IMR-90 (cell line): ENCODE measurements around the gene PIGW. TPM values are rescaled to one million over a fixed set of nuclear protein-coding genes. Genes with fewer than 3 reads are reported as not detected.

Experiments
- ATAC-seq: fragments of 200-7000 bp; cut with Tn5 transposase; 2 replicates; pipeline ENCODE4 v1.9.1; 2020; ENCODE audit warnings: low read depth, mild to moderate bottlenecking, moderate library complexity
- BruUV-seq: library from RNA; stranded (reverse); fragments of 400-500 nt; replicated peaks from 2 replicates; lab custom pipeline; 2021; lab: Mats Ljungman, UMichigan
- CTCF ChIA-PET: fragments of 300-600 bp; formaldehyde crosslinking; extraction: SDS; loops from one replicate; lab custom pipeline; 2021; ENCODE audit warnings: antibody characterized with exemption; lab: Yijun Ruan, JAX
- POLR2A ChIA-PET: fragments of 300-600 bp; sonication (Branson Sonifier 250); formaldehyde crosslinking; loops from one replicate; lab custom pipeline; 2022; ENCODE audit warnings: antibody characterized with exemption; ENCODE audit not compliant: unreplicated experiment; lab: Charles Lee
- DNase-seq: peaks from one replicate; pipeline ENCODE4 v3.0.0; 2013
- H2AFZ ChIP-seq: replicated peaks from 2 replicates; pipeline ENCODE3; 2013; ENCODE audit warnings: low read length, mild to moderate bottlenecking; ENCODE audit not compliant: poor library complexity
- H2AK5ac ChIP-seq: 2 replicates; pipeline ENCODE4 v1.6.1; 2013; ENCODE audit warnings: low read depth, low read length, inconsistent platforms
- H2AK9ac ChIP-seq: replicated peaks from 2 replicates; pipeline ENCODE3; 2013; ENCODE audit warnings: mild to moderate bottlenecking, low read depth, low read length, moderate library complexity; ENCODE audit not compliant: poor library complexity
- H2BK120ac ChIP-seq: 2 replicates; pipeline ENCODE4 v1.6.1; 2013; ENCODE audit warnings: low read depth, low read length, inconsistent platforms
- H2BK15ac ChIP-seq: 3 replicates; pipeline ENCODE4 v1.6.1; 2013; ENCODE audit warnings: low read depth, low read length, inconsistent platforms
- H2BK20ac ChIP-seq: 2 replicates; pipeline ENCODE4 v1.6.1; 2013; ENCODE audit warnings: low read depth, mild to moderate bottlenecking, inconsistent platforms, low read length, moderate library complexity
- H2BK5ac ChIP-seq: 2 replicates; pipeline ENCODE4 v1.6.1; 2013; ENCODE audit warnings: mild to moderate bottlenecking, low read depth, low read length, inconsistent platforms; ENCODE audit not compliant: poor library complexity, severe bottlenecking
- H3K14ac ChIP-seq: replicated peaks from 2 replicates; pipeline ENCODE4 v1.6.1; 2013; ENCODE audit warnings: low read depth, low read length, inconsistent platforms
- H3K18ac ChIP-seq: 2 replicates; pipeline ENCODE4 v1.6.1; 2013; ENCODE audit warnings: low read depth, low read length, control low read depth
- H3K23ac ChIP-seq: 2 replicates; pipeline ENCODE4 v1.6.1; 2013; ENCODE audit warnings: low read depth, low read length, inconsistent platforms
- H3K27ac ChIP-seq: 2 replicates; pipeline ENCODE4 v1.5.1; 2013; ENCODE audit warnings: mild to moderate bottlenecking, control low read depth, low read length; ENCODE audit not compliant: insufficient read depth
- H3K27me3 ChIP-seq: 2 replicates; pipeline ENCODE4 v1.6.1; 2013; ENCODE audit warnings: low read length; ENCODE audit not compliant: control insufficient read depth, insufficient read depth
- H3K36me3 ChIP-seq: 2 replicates; pipeline ENCODE4 v1.6.1; 2013; ENCODE audit warnings: low read length, mixed read lengths; ENCODE audit not compliant: control insufficient read depth, insufficient read depth
- H3K4ac ChIP-seq: 2 replicates; pipeline ENCODE4 v1.6.1; 2013; ENCODE audit warnings: low read depth, low read length, inconsistent platforms
- H3K4me1 ChIP-seq: 2 replicates; pipeline ENCODE4 v1.6.1; 2013; ENCODE audit warnings: low read length, mixed read lengths; ENCODE audit not compliant: control insufficient read depth, insufficient read depth
- H3K4me2 ChIP-seq: 2 replicates; pipeline ENCODE4 v1.6.1; 2013; ENCODE audit warnings: low read depth, mild to moderate bottlenecking, control low read depth, low read length, moderate library complexity
- H3K4me3 ChIP-seq: 2 replicates; pipeline ENCODE4 v1.5.1; 2013; ENCODE audit warnings: low read depth, mild to moderate bottlenecking, control low read depth, low read length, moderate library complexity; ENCODE audit not compliant: insufficient read depth
- H3K56ac ChIP-seq: 2 replicates; pipeline ENCODE4 v1.6.1; 2013; ENCODE audit warnings: low read length, inconsistent platforms; ENCODE audit not compliant: insufficient read depth; ENCODE audit errors: extremely low read depth
- H3K79me1 ChIP-seq, 2 experiments: 2 replicates each; pipeline ENCODE4 v1.6.1; 2013; ENCODE audit warnings: low read length in 2 of 2, inconsistent platforms in 1 of 2, low read depth in 1 of 2
- H3K9ac ChIP-seq: 2 replicates; pipeline ENCODE4 v1.6.1; 2013; ENCODE audit warnings: low read depth, low read length, control low read depth
- H3K9me1 ChIP-seq: 2 replicates; pipeline ENCODE4 v1.6.1; 2013; ENCODE audit warnings: low read length, inconsistent platforms; ENCODE audit not compliant: insufficient read depth
- H3K9me3 ChIP-seq: 2 replicates; pipeline ENCODE4 v1.6.1; 2013; ENCODE audit warnings: low read length; ENCODE audit not compliant: control insufficient read depth, insufficient read depth
- H4K20me1 ChIP-seq: 2 replicates; pipeline ENCODE4 v1.6.1; 2013; ENCODE audit warnings: low read length, inconsistent platforms; ENCODE audit not compliant: insufficient read depth
- H4K5ac ChIP-seq: 2 replicates; pipeline ENCODE4 v1.6.1; 2013; ENCODE audit warnings: mild to moderate bottlenecking, low read depth, low read length, control low read depth
- H4K8ac ChIP-seq, 2 experiments: 2 replicates each; pipeline ENCODE4 v1.6.1; 2013; ENCODE audit warnings: low read depth in 2 of 2, low read length in 2 of 2, control low read depth in 1 of 2, inconsistent platforms in 1 of 2
- H4K91ac ChIP-seq: 2 replicates; pipeline ENCODE4 v1.6.1; 2013; ENCODE audit warnings: low read depth, low read length, inconsistent platforms; ENCODE audit not compliant: insufficient read depth
- BHLHE40 ChIP-seq: fragments of 150-350 bp; IDR thresholded peaks from 2 replicates; pipeline ENCODE4 v1.6.1; 2016; ENCODE audit warnings: mild to moderate bottlenecking, low read depth, low read length
- CEBPB ChIP-seq: IDR thresholded peaks from 2 replicates; pipeline ENCODE4 v1.6.1; 2012; ENCODE audit warnings: low read depth, low read length, improper control_type of control experiment
- CHD1 ChIP-seq: IDR thresholded peaks from 2 replicates; pipeline ENCODE4 v1.6.1; 2012; ENCODE audit warnings: low read depth, low read length, improper control_type of control experiment
- CTCF ChIP-seq: conservative IDR thresholded peaks from 2 replicates; pipeline ENCODE4 v1.5.1; 2012; ENCODE audit warnings: mild to moderate bottlenecking, low read depth, low read length, improper control_type of control experiment
- ELK1 ChIP-seq: fragments of 150-350 bp; IDR thresholded peaks from 2 replicates; pipeline ENCODE4 v1.6.1; 2016; ENCODE audit warnings: low read depth, mild to moderate bottlenecking, low read length, moderate library complexity, borderline replicate concordance
- FOS ChIP-seq: fragments of 150-350 bp; IDR thresholded peaks from 2 replicates; pipeline ENCODE4 v1.6.1; 2016; ENCODE audit warnings: low read depth, low read length
- MAFK ChIP-seq: IDR thresholded peaks from 2 replicates; pipeline ENCODE4 v1.6.1; 2012; ENCODE audit warnings: low read depth, low read length, improper control_type of control experiment
- MAZ ChIP-seq: IDR thresholded peaks from 2 replicates; pipeline ENCODE4 v1.6.1; 2012; ENCODE audit warnings: low read depth, mild to moderate bottlenecking, low read length, improper control_type of control experiment, moderate library complexity, borderline replicate concordance
- MXI1 ChIP-seq: IDR thresholded peaks from 2 replicates; pipeline ENCODE4 v1.6.1; 2012; ENCODE audit warnings: low read depth, mild to moderate bottlenecking, low read length, moderate library complexity, borderline replicate concordance
- NFE2L2 ChIP-seq: fragments of 150-350 bp; IDR thresholded peaks from 2 replicates; pipeline ENCODE4 v1.6.1; 2016; ENCODE audit warnings: low read depth, mild to moderate bottlenecking, low read length
- POLR2A ChIP-seq: IDR thresholded peaks from 2 replicates; pipeline ENCODE4 v1.6.1; 2012; ENCODE audit warnings: mild to moderate bottlenecking, low read depth, low read length
- RAD21 ChIP-seq: IDR thresholded peaks from 2 replicates; pipeline ENCODE4 v1.6.1; 2012; ENCODE audit warnings: low read length, improper control_type of control experiment
- RFX5 ChIP-seq: IDR thresholded peaks from 2 replicates; pipeline ENCODE4 v1.8.0; 2012; ENCODE audit warnings: low read depth, mild to moderate bottlenecking, low read length, moderate library complexity
- WGBS, 2 experiments: methylation state at CpG; one replicate each; pipeline versions ENCODE4 v1.1.5 to v1.1.7; 2013; ENCODE audit warnings: missing lambda C conversion rate in 2 of 2; ENCODE audit not compliant: insufficient read length in 1 of 2; ENCODE audit errors: extremely low coverage in 2 of 2; 5-methylcytosine and 5-hydroxymethylcytosine counted together
- dilution Hi-C: fragments of 300-500 bp; cut with HindIII; formaldehyde crosslinking; loops from one replicate; pipeline ENCODE4 v1.14.3; 2018; ENCODE audit warnings: low sequenced_read_pairs; ENCODE audit not compliant: unreplicated experiment
- in situ Hi-C: fragments of 300-500 bp; cut with MboI; formaldehyde crosslinking; loops from 3 replicates; pipeline ENCODE4 v1.14.3; 2019; ENCODE audit warnings: low sequenced_read_pairs, inconsistent platforms, mixed read lengths
- intact Hi-C: fragments of 100-400 bp; cut with micrococcal nuclease; formaldehyde crosslinking; loops from 2 replicates; pipeline ENCODE4 v1.10.0; 2022
- polyA plus RNA-seq, 3 experiments: library from polyadenylated mRNA; depleted of rRNA; stranded (reverse); fragments of >200 nt; gene quantifications; 2 replicates each; pipeline ENCODE4 v1.2.3, GENCODE V29; 2012; ENCODE audit warnings: low replicate concordance in 1 of 3
- total RNA-seq: library from RNA; depleted of rRNA; stranded (reverse); fragments of >200 nt; gene quantifications from 2 replicates; pipeline ENCODE4 v1.2.3, GENCODE V29; 2012

The PIGW gene
- total and polyA plus RNA-seq, 2 of the 4 experiments (the other 2 are of a cell fraction) = 4.5 to 5.5 TPM

- H3K27ac ChIP-seq = no peak overlapping the region
Measured at GRCh38 chr17:36515837-36516236, 18.9 kb upstream of the PIGW start.

More at GRCh38 chr17:36515837-36516236, 18.9 kb upstream of the PIGW start:
- Histone ChIP-seq H3K36me3 (peaks cover 29% of the 10 kb centered on the region), H2BK5ac (no peak overlapping the region), H3K4ac (no peak overlapping the region), H4K91ac (no peak overlapping the region), H3K79me1 (no peaks in the 10 kb centered on the region), H2AK9ac (no peak overlapping the region), H3K18ac (no peak overlapping the region), H2BK20ac (no peak overlapping the region), H3K56ac (no peak overlapping the region), H3K27me3 (no peaks in the 10 kb centered on the region), H3K4me3 (no peak overlapping the region), H3K9ac (no peak overlapping the region), H3K9me3 (no peaks in the 10 kb centered on the region), H4K20me1 (no peaks in the 10 kb centered on the region), H3K9me1 (peaks cover 14% of the 10 kb centered on the region), H3K4me2 (no peak overlapping the region), H4K8ac (no peak overlapping the region), H2AK5ac (no peak overlapping the region), H2BK120ac (no peak overlapping the region), H3K14ac (no peak overlapping the region), H2BK15ac (no peak overlapping the region), H2AFZ (no peak overlapping the region), H3K4me1 (no peaks in the 10 kb centered on the region), H3K23ac (no peak overlapping the region), H4K5ac (no peak overlapping the region)
- CTCF ChIA-PET = interaction anchor here (0.6 kb wide), 1 partner anchor 38 kb away, joined by 3 read pairs; no protein-coding TSS in a partner anchor
- no peak for DNase-seq
- no TSS peak for BruUV-seq
- no peak for ATAC-seq
- TF ChIP-seq FOS (no peak), MXI1 (no peak), ELK1 (no peak), MAFK (no peak), CEBPB (no peak), NFE2L2 (no peak), RFX5 (no peak), BHLHE40 (no peak), POLR2A (no peak), CHD1 (no peak), RAD21 (no peak), CTCF (no peak), MAZ (no peak)
- WGBS, 2 experiments = no CpG with 5 or more reads among the region's 4 CpGs
- in situ Hi-C loops (no loop called here), intact Hi-C loops (no loop called here), dilution Hi-C loops (no loop called here)
- POLR2A ChIA-PET = no interaction called here
